ENCODE results near the gene PES1.
"Not testable (repeated sequence)": the region's sequence is repeated elsewhere in the genome, so short reads cannot be mapped to it uniquely, and the experiment has no call there.

Gene PES1

DNA sequence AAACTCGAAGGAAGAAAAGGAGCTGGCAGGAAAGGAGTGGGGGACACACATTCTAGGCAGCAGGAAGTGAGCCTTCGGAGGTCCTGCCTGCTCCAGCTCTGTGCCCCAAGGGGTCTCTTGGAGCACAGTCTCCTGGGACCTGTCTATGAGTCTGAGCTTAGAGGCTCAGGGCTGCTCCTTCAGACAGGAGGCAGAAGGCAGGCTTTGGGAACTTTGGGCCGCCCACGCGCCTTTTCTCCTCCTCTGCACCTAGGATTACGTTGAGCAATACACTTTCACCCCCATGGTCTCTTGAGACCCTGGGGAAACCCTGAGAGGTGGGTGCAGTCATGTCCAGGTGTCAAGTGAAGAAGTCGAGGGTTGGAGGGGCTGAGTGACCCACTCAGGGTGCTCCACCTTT is 16.2 kb upstream of the PES1 start:
- DNase-seq (ENCODE audit: low read depth): no peak

- no peak for DNase-seq (ENCODE audit: low read depth)
Measured at GRCh38 chr22:30607300-30607930, 15.7 kb upstream of the PES1 start.

DNA sequence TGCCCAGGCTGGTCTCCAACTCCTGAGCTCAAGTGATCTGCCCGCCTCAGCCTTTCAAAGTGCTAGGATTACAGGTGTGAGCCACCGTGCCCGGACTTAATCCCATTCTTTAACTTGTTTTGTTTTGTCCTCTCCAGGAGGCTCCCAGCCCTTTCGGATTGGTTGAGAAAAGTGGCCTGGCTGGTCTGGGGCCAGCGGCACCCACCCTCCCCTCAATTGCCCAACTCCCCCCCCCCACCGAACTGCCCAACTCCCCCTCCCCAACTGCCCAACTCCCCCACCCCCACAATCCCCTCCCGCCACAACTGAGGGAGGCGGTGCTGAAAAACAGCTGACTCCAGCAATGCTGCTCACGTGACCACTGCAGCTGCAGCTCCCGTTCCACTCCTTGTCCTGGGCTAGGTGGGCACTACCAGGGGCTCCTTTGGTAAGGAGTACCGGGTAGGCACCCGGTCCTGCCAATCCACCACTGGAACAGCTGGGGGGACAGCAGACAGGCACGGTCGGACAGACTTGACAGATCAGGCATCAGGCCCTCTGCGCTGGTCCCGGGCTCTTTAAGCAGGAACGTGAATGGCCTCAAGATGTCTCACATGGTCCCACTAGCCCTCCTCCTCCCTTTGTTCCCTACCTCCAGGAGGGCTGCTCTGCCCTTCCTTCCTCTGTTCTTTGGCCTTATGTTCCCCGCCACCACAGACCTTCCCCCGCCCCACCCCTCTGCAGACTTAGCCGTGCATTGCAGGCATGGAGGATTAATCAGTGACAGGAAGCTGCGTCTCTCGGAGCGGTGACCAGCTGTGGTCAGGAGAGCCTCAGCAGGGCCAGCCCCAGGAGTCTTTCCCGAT is 15.0 kb upstream of the PES1 start, which contains the start of gene TCN2:
TCN2 (plus strand) TSS at position 720 of the 845 bp plus-strand sequence. CDS start 158 bp downstream, outside the sequence.
- no peak for DNase-seq (ENCODE audit: low read depth)

DNA sequence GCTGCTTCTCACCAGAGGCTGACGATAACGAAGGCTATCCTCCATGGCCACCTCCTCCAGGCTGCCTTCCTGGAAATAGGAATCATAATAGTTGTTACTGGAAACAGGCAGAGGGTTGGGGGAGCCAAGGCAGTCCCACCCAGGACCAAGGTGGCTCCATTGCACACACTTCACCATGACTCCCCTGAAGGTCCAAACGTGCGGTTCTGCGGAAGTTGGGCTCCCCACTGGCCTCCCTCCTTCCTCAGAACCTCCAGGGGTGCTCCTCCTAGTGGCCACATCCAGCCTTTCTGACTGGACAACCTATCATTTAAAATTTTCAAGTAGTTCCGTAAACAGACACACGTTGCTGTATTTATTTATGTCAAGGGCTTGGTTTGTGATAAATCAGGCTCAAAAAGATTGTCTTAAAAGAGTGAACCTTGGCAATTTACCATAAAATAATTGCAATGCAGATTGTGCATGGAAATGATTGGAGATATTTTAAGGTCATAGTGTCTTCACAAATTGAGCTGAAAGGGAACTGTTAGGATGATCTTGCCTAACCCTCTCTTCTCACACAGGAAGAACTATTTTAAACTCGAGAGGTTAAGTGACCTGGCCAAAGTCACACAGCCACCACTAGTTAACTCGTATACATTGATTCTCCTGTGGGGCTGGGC is 13.9 kb upstream of the PES1 start:
- DNase-seq (ENCODE audit: low read depth): no peak

GRCh38 chr22:30604723-30605122 is 13.0 kb upstream of the PES1 start:
- no peak for DNase-seq (ENCODE audit: low read depth)

GRCh38 chr22:30603801-30604200 is 12.1 kb upstream of the PES1 start:
- DNase-seq (ENCODE audit: low read depth): no peak

DNA sequence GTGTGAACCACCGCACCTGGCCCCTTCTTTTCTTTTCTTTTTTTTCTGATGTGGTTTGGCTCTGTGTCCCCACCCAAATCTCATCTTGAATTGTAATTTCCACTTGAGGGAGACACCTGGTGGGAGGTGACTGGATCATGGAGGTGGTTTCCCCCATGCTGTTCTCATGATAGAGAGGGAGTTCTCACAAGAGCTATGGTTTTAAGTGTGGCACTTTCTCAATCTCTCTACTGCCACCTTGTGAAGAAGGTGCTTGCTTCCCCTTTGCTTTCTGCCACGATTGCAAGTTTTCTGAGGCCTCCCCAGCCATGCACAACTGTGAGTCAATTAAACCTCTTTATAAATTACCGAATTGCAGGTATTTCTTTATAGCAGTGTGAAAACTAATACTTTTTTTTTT is 10.3 kb upstream of the PES1 start:
- no peak for DNase-seq (ENCODE audit: low read depth)

GRCh38 chr22:30601464-30601863 is 9.8 kb upstream of the PES1 start:
- DNase-seq (ENCODE audit: low read depth): no peak

DNA sequence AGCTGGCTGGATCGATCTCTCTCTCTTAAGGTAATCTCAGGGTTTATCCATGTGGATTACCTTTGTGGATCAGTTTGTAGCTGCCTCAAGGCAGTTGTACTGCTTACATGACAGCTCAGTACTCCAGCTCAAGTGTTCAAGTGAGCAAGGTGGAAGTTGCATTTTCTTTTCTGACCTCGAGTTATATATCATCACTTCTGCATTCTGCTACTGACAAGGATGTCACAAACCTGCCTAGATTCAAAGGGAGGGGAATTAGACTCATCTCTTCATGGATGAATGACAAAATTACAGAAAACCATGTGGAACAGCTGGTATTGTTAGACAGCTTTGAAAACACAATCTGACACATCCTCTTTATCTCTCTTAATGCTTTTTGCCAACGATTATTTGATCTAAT is 9.2 kb upstream of the PES1 start:
- DNase-seq (ENCODE audit: low read depth): no peak

GRCh38 chr22:30598986-30599385 is 7.3 kb upstream of the PES1 start:
- DNase-seq (ENCODE audit: low read depth): no peak

DNA sequence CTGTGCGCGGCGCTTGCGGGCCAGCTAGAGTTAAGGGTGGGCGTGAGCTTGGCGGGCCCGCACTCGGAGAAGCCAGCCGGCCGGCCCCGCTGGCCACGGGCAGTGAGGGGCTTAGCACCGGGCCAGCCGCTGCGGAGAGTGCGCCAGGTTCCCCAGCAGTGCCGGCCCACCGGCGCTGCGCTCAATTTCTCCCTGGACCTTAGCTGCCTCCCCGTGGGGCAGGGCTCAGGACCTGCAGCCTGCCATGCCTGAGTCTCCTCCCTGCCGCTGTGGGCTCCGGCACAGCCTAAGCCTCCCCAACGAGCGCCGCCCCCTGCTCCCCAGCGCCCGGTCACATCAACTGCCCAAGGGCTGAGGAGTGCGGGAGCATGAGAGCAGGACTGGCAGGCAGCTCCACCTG is 5.2 kb upstream of the PES1 start:
- no peak for DNase-seq (ENCODE audit: low read depth)

DNA sequence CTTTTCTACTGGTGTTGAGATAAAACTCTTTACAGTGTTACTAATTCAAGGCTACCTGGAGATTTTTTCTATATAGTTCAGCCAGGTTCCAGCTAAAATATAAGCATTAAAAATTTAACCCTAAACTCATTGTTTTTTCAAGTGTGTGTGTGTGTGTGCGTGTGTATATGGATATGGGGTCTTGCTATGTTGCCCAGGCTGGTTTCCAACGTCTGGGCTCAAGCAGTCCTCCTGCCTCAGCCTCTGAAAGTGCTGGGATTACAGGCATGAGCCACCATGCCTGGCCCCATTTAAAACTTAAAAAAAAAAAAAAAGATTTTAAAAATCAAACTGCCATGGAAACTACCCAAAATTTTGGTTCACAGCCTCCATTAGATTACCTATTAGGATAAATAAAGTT is 4.5 kb upstream of the PES1 start:
- no peak for DNase-seq (ENCODE audit: low read depth)

- DNase-seq (ENCODE audit: low read depth): not testable (repeated sequence)
Measured at GRCh38 chr22:30592360-30592713, 627 bp upstream of the PES1 start.

DNA sequence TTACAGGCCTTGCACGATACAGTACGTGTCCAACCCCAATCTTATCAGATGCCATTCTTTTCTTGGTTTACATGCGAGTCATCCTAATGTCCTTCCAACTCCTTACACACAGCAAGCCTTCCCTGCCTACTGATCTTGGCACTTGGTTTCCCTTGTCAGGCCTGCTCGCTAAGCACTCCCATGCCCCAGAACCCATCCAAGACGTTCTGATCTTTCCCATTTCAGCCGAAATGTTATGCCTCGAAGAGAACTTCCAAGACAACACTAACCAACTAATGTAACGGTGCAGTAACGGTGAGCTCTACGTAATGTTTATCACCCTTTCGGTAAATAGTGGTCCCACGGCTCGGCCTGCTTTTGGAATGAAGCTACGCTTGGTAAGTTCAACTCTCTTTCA is 521 bp downstream of the PES1 start:
- DNase-seq (ENCODE audit: low read depth): no peak

GRCh38 chr22:30586414-30586813 is 5.3 kb downstream of the PES1 start:
- no peak for DNase-seq (ENCODE audit: low read depth)

- DNase-seq (ENCODE audit: low read depth): no peak
Measured at GRCh38 chr22:30584441-30584840, 7.3 kb downstream of the PES1 start.

DNA sequence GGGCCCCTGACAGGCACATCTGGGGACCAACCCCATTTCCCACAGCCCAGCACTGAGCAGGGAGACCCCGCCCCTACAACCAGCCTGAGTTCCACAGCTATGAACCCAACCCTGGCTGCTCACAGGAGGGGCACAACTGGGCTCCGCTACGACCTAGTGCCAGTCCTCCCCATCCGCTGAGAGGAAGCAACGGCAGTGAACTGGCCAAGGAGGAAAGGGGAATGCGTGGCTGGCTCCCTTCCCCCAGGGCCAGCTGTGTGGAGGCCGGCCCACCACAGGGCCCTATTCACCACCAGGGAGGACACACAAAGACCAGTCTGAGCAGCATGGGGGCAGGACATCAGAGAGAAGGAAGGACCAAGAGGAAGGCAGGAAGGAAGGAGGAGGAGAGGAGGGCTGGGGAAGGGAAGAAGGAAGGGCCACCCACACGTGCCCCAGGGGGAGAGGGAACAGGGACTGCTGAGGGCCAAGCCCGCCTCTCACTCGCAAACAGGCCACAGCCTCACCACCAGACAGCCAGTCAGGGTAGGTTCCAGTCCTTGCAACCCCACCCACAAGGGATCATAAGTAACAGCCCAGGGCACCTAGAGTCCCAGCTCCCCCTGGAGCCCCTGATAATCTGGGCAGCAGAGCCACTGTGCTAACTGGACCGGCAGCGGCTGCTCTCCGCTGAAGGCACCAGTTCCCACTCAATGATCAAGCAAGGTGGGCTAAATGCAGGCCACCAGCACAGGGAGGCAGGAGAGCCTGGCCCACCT is 8.7 kb downstream of the PES1 start:
- DNase-seq (ENCODE audit: low read depth): no peak

DNA sequence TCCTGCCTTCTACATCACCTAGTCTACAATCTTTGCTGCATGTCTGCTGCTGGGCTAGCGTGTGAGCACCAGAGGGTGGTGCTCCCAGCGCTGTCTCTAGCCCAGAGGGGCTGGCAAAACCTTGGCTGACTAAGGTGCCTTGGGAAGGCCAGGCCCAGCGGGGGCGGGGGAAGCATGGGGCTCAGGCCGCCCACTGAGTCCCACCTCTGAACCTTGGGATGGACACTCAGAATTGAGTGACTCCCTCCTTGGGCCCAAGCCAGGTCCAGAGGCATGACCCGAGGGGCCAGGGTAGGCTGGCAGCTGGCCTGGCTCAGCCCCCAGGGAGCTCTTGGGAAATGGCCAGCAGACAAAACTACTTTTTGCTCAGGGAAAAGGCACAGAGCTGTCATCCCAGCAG is 9.7 kb downstream of the PES1 start:
- no peak for DNase-seq (ENCODE audit: low read depth)

GRCh38 chr22:30580896-30581295 is 10.8 kb downstream of the PES1 start:
- no peak for DNase-seq (ENCODE audit: low read depth)

DNA sequence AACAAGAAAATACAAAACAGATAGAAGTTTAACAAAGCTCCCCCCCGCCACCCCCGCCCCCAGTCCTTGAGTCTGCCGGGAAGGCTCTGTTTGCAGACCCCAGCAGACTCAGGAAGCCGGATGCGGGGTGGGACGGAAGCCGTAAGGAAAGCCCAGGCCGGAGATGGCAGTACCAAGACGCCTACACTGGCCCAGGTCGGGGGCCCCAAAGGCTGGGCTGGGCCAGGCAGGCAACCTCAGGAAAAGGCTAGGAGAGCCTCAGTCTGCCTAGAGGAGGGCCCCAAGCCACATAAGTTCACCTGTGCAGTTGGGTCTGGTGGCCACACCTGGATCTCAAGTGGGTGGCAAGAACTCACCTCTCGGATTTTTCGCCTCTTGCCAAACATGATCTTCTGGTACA is 13.2 kb downstream of the PES1 start:
- no peak for DNase-seq (ENCODE audit: low read depth)

DNA sequence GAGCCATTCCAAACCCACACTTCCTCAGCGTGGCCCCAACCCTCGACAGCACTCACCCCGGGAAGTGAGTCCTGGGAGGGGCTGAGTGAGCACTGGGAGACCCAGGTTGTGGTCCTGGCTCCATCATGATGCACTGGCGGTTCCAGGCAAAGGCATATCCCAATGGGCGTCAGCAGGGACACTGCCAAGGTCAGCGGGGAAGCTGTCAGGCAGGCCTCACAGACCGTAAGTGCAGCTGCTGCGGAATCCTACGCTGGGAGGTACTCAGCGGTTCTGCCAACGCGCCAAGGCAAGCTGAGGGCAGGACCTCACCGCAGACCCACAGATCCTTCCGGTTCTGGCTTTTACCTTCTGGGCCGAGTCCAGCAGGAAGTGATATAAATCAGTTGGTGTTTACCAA is 15.9 kb downstream of the PES1 start:
- DNase-seq (ENCODE audit: low read depth): no peak

DNA sequence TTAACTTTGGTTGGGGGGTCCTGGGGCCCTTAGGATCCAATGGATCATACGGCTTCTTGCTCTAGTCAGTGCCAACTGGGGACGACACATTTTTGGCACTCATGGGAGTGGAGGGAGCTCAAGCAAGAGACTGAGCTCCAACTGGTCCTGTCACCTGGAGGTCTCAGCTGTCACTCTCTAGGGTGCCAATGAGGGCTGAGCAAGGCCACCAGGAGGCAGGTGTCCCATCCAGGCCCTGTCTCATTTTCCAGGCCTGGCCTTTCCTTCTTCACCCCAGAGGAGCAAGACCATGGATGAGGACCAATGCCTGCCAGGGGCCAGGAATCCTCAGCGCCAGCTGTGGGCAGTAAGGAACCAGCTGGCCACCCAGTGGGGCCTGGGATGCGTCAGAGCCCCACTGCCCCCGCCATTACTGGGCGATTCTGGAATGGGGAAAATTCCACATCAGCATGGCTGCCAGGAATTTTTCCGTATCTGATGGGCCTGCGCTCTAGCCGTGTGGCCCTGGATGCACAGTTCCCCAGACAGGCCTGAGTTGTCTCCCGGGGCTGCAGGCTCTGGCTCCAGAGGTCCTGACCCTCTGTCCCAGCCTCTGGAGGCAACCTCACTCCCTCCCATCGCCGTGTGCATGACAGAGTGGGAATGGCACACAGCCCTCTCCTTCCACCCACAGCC is 16.6 kb downstream of the PES1 start:
- no peak for DNase-seq (ENCODE audit: low read depth)

All from stimulated activated CD8-positive, alpha-beta memory T cell treated with anti-CD3 and anti-CD28 coated beads, Interleukin-7, amount 100 ng/mL, for 24 hours (primary cell).